A549 (cell line): ENCODE results near the gene UBE3B.

Source experiments
- CTCF ChIP-seq: fragments of >200 bp; sonication (Bioruptor Twin); formaldehyde crosslinking; IDR thresholded peaks from 3 replicates; pipeline ENCODE4 v1.5.1; 2016
- FOSL2 ChIP-seq, 2 experiments: fragments of 450-650 bp in 1 of 2; fragments of >200 bp in 1 of 2; sonication (Bioruptor Twin) in 1 of 2; formaldehyde crosslinking; IDR thresholded peaks; 2 replicates each; pipeline versions ENCODE4 v1.5.0 to v1.6.1; 2016 to 2020; ENCODE audit warnings: mild to moderate bottlenecking in 1 of 2, moderate library complexity in 1 of 2
- PHF8 ChIP-seq: fragments of 200-600 bp; sonication (generic); IDR thresholded peaks from 2 replicates; pipeline ENCODE4 v1.6.1; 2016; ENCODE audit warnings: low read depth, mild to moderate bottlenecking, antibody characterized with exemption, moderate library complexity, borderline replicate concordance
- TF ChIP-seq, protein P1 (sequence below): fragments of 150-350 bp; IDR thresholded peaks from 2 replicates; pipeline ENCODE4 v1.6.1; 2014; ENCODE audit warnings: low read depth, mild to moderate bottlenecking, low read length
- TF ChIP-seq, protein P2 (sequence below): IDR thresholded peaks from 2 replicates; pipeline ENCODE4 v1.6.1; 2012

DNA sequence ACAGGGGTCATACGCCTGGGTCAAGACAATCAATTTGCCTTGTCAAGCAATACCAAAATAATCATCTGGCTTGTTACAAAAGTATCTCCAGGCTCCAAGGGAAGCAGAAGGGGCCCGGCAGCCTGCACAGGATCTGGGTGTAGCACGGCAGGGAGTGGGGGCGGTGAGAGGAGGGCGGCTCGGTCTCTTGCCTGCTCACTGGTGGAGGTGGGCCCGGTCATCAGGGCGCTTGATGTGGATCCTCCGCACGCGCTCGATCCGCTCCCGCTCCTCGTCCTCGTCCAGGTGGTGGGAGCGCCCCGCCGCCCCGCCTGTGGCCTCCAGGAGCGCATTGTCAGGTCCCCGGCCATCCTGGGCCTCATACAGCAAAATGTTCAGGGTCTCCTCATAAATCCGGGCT is 26.0 kb upstream of the UBE3B start:
- TF ChIP-seq CTCF (no peak), PHF8 (no peak), FOSL2 (IDR thresholded peaks at IDR 0.05) (no peak), FOSL2 (CRISPR knock-in tag; IDR thresholded peaks at IDR 0.05) (no peak)
- TF ChIP-seq, protein P1, sequence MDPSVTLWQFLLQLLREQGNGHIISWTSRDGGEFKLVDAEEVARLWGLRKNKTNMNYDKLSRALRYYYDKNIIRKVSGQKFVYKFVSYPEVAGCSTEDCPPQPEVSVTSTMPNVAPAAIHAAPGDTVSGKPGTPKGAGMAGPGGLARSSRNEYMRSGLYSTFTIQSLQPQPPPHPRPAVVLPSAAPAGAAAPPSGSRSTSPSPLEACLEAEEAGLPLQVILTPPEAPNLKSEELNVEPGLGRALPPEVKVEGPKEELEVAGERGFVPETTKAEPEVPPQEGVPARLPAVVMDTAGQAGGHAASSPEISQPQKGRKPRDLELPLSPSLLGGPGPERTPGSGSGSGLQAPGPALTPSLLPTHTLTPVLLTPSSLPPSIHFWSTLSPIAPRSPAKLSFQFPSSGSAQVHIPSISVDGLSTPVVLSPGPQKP = no peak
- TF ChIP-seq, protein P2, sequence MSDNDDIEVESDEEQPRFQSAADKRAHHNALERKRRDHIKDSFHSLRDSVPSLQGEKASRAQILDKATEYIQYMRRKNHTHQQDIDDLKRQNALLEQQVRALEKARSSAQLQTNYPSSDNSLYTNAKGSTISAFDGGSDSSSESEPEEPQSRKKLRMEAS = no peak
